Inflammatory macrophage treated with lipopolysaccharide for 1 hour (primary cell): ENCODE measurements around the gene ZNRF2.
"Not testable (repeated sequence)": the region's sequence is repeated elsewhere in the genome, so short reads cannot be mapped to it uniquely, and the experiment has no call there.

Source experiments
- DNase-seq, 2 donors: peaks; one replicate each; pipeline ENCODE4 v3.0.0-alpha.2; 2020 to 2022

Gene ZNRF2

DNA sequence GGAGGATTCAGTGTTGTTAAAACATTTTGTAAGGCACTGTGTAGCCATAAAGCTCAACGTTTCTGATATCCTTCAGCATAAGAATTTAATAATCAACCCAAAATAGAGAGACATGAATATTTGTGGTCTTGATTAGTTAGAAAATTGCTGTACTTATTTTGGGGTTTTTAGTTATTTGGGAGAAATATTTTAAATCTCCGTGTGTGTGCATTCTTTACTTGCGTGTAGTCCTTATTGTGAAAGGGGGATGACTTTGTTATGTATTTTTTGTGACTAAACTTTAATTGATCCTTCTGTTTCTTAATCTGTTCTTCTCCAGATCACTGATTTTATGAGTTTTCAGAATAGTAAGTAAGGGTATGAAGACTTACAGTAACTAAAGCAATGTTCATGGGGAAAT, 81.2 kb downstream of the ZNRF2 start:
- DNase-seq, result no peak

DNA sequence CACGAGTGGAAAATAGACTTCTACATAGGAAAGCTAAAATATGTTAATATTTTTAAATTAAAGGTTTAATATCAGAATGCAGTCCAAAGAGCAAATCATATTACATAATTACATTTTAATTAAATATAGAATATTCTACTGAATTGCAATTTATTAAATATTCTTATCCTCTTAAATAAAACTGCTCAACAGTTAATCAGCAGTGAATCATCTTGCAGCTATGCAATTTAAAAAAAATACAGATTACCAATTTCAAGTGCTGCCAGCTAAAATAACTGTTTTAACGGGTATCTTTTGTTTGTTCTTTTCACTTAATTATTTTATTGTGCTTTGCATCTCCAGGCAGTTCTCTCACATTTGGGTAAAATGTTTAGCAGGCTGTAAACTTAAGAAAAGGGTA, 82.2 kb downstream of the ZNRF2 start:
- no peak for DNase-seq

DNA sequence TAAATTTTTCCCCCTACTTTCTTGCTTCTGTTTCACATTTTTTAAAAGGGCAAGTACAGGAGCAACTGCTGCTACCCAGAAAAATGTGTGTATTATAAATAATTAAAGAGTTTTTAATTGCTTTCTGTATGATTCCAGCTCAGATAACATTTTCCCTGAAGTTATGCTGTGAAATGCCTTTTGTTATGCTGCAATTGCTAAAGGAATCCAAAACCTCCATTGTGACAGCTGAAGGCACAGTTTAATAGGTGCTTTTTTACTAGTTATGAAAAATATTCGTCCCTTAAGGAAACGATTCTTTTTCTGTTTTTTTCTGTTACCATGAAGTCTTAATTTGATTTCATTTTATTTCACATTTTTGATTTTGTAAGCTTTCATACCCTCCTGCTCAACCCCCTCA, 83.2 kb downstream of the ZNRF2 start:
- DNase-seq, result no peak

DNA sequence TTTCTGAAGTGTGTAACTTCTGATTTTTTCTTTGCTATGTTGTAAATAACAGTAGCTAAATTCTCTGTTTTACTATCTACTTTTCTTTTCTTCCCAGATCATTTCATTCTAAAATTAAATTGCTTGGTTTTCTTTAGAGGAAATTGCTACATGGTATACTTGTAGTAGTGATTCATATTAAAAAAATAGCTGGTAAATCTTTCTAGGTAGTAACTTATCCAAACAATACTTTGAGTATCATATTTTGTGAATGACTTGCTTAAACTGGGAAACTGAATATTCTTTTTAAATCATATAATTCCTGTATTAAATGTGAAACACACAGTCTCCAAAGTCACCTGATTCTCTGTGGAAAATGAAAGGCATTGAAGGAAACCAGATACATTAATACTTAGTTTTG, 85.5 kb downstream of the ZNRF2 start:
- DNase-seq, result no peak

DNA sequence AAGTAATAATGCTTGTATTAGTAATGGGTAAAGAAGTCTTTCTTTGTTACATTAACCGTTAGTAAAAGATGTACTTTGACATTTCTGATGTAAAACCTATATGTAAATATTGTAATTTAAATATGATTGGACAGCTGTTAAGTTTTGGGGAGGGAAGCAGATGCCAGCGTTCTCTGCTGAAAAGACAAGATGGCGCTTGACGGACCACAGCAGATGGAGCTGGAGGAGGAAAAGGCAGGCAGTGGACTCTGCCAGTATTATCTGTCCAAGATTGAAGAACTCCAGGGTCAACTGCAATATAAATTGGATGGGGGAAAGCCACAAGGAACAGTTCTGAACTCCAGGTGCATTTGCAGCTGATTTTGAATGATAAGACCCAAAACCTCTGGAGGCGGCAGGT, 86.9 kb downstream of the ZNRF2 start:
- DNase-seq, result no peak

DNA sequence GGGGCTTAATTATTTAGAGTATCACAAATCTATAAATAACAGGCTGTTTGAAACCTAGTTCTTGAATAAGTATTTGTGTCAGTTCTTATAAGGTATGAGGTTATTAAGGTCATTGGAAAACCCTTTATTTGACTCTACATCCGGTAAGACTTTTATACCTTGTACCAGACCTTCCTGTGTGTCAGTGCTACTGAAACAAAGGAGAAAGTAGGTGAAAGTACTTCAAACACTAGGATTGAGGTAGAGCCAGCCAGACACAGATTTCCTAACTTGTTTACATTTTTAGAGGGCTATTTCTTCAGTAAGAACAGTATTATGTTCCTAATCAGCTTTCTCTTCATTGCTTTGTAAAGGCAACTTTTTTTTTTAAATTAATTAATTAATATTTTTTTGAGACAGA, 93.9 kb downstream of the ZNRF2 start:
- DNase-seq, result no peak

DNA sequence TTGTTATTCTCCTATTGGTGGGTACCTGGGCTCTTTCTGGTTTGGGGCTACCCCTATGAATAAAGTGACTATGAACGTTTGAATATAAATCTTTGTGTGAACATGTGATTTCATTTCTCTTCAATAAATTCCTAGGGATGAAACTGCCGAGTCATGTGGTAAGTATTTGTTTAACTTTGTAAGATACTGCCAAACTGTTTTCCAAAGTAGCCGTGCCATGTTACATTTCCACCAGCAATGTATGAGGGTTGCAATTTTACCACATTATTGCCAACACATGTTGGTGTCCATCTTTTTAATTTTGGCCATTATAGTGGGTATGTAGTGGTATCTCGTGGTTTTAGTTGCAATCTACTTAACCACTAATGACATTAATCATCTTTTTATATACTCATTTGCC, 94.7 kb downstream of the ZNRF2 start:
- DNase-seq, result no peak

DNA sequence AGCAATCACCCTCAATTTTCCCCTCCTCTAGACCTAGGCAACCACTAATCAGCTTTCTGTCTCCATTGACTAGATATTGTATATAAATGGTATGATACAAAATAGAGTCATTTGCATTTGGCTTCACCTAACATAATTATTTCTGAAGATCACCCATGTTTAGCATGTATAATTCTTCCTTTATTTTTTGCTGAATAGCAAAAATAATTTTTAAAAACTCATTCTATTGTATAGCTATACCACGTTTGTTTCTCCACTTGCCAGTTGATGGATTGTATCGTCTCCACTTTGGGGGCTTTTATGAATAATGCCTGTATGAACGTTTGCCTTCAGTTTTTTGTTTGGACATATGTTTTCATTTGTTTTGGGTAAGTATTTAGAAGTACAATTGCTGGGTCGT, 95.3 kb downstream of the ZNRF2 start:
- no peak for DNase-seq

DNA sequence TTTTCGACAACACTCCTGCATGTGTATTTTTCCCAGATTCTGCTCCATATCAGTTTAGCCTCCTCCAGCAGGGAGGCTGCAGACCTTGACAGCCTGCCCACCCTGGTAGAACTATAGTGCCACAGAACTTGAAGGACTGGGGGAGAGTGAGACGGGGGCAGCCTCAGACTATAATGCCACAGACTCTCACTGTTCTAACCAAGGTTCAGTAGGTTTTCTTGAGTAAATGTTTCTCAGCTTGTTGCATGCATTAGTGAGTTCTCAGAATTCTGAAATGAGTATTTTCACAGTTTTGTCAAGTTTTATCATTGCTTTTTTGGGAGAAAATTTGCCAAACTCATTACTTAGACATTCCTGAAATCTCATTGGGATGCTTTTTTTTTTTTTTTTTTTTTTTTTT, 95.9 kb downstream of the ZNRF2 start:
- DNase-seq, result no peak

DNA sequence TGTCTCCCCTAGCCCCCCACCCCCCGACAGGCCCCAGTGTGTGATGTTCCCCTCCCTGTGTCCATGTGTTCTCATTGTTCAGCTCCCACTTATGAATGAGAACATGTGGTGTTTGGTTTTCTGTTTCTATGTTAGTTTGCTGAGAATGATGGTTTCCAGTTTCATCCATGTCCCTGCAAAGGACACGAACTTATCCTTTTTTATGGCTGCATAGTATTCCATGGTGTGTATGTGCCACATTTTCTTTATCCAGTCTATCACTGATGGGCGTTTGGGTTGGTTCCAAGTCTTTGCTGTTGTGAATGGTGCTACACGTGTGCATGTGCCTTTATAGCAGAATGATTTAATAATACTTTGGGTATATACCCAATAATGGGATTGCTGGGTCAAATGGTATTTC, 96.4 kb downstream of the ZNRF2 start:
- DNase-seq, result not testable (repeated sequence)

DNA sequence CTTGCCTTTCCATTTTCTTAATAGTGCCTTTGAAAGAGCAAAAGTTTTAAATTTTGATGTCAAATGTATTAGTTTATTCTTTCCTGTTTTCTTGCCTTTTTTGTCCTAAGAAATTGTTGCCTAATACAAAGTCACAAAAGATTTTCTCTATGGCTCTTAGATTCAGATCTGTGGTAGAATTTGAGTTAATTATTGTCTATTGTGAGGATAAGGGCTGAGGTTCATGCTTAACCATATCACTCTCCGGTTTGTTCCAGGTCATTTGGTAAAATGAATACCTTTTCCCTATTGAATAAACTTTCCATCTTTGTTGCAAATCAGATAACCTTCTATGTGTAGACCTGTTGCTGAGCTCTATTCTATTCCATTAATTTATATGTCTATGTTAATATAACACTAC, 98.2 kb downstream of the ZNRF2 start:
- no peak for DNase-seq

DNA sequence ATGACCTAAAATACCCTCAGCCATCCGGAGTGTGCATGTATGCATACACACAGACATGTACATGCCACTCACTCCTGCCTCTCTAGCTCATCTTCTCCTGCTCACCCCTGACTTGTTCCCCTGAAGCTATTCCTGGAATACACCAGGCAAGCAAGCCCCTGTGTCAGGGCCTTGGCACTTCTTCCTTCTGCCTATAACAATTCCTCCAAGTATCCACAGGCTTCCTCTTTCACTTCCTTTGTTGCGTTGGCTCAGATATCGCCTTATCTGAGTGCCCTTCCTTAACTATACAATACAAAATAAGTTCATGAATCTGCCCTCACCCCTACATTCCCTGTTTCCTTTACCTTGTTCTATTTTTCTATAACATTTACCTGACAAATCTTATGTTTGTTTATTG, 105.4 kb downstream of the ZNRF2 start:
- peak in 1 of 2 donors; percentile 9 for DNase-seq

DNA sequence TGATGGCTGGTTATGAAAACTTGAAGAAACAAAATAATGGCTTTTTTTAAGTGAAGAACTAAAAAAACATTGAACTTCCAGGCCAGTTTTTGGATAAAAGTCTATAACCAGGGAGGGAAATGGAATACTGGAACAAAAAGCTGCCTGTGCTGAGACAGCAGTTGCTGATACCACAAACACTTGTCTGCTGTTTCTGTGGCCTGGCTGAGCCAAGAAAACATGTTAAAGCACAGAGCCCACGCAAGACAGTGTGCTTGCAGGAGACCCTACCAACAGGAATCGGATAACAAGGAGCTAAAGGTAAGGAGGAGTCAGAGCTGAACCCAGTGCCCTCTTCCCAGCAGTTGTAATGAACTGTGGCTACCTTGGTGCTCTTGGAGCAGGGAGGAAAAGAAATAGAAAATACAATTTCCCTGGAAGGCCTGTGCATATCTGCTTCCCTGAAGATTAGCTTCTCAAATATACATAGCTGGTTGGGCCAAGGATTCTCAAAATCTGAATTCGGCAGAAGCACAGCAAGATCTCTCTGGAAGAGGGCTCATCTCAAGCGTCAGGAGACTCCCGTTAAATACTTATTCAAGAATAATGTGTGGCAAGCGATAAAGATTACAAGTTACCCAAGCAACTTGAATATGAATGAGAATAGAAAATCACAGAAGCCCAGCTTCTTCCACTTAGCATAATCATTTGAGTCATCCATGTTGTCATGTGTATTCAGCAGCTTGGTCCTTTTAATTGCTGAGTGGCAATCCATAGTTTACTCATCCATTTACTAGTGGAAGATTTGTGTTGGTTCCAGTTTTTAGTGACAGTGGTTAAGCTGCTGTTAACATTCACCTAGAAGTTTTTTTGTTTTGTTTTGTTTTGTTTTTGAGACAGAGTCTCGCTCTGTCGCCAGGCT, 106.6 kb downstream of the ZNRF2 start:
- DNase-seq, result no peak

DNA sequence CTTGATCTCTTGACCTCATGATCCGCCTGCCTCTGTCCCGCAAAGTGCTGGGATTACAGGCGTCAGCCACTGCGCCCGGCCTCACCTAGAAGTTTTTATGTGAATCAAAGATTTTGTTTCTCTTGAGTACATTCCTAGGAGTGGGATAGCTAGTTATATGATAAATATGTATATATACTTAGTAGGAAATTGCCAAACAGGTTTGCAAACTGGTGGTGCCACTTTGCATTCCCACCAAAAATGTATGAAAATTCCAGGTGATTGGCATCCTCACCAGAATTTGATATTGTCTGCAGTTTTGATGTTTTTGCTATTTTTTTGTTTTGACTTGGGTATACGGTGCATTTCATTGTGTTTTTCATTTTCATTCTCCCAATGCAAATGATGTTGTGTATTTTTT, 107.4 kb downstream of the ZNRF2 start:
- DNase-seq, result no peak

DNA sequence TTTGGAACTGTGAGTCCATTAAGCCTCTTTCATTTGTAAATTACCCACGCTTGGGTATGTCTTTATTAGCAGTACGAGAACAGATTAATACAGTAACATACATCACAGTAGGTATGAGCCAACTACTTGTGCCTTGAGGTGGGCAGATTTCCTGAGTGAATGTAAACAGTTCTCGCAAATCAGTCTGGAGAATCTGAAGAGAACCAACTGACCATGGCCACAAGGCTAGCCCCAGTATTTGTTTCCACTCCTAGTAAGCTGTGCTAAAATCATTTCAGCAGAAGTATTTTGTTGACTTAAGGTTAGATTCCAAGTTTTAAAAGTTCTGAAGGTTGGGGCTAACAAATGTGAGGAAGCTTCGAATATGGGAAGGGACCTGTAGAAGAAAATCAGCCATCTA, 111.3 kb downstream of the ZNRF2 start:
- DNase-seq, result no peak

DNA sequence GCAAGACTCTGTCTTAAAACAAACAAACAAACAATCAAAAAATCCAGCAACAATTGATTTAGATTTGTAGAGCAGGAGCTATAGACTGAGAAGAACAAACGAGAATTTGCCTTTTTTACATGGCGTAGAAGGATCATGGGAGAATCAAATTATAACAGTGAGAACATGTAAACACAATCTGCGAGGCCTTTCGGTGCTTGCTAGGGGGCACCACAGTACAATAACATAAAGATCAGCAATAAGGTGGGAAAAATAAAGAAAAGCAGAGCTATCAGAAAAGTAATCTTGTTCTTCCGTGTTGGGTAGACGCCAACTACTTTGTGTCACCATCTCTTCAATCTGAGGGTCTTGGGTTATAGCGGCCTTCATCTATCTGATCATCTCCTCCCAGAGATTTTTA, 112.0 kb downstream of the ZNRF2 start:
- DNase-seq, result no peak

DNA sequence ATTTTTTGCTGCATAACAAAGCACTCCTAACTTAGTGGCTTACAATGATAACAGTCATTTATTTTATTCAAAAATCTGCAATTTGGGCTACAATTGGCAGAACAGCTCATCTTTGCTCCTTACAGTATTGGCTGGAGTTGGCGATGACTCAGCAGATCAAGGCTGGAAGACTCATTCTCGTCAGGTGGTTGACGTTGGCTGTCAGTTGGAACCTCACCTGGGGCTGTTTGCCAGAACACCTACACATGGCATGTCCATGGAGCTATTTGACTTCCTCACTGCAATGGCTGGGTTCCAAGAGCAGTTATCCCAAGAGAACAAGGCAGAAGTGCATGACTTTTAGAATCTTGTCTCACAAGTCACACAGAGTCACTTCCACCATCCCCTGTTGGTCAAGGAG, 119.1 kb downstream of the ZNRF2 start:
- DNase-seq, result no peak

DNA sequence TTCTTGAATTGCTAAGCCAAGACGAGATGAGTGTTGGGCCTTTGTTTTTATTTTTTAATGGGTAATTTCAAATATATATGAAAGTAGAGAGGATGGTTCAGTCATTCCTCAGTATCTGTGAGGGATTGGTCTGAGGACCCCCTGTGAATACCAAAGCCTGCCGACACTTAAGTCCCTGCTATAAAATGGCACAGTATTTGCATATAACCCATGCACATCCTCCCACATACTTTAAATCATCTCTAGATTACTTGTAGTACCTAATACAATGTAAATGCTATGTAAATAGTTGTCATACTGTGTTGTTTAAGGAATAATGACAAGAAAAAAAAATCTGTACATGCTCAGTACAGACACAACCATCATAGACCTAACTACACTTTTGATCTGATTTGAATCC, 120.8 kb downstream of the ZNRF2 start:
- no peak for DNase-seq

DNA sequence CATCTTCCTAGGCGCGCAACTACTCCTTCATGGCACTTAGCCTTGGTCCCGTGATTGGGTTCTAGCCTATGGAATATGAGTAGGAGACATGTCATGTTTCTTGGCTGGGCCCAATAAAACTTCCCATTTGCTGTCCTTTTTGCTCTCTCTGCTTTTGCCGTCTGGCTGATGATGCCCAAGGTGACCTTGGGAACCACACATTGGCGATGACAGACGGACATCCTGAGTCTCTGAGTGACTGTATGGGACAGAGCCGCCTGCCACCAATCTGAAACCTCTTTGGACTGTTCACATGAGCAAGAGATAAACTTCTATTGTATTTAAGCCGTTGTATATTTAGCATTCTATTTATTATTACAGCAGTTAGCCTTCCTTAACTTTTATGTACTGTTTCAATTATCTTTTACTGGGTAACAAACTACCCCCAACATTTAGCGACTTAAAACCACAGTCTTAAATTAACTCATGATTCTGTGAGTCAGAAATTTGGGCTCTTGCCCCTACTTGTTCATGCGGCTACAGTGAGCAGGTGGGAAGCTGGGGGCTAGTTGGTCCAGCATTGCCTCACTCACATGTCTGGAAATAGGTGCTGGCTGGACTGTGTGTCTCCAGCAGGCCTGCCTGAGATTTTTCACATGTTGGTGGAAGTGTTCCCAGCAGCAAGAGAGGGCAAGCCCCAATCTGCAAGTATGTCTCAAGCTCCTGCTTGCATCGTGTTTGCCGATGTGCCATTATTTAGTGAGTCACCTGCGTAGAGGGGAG, 122.4 kb downstream of the ZNRF2 start:
- DNase-seq, result no peak

DNA sequence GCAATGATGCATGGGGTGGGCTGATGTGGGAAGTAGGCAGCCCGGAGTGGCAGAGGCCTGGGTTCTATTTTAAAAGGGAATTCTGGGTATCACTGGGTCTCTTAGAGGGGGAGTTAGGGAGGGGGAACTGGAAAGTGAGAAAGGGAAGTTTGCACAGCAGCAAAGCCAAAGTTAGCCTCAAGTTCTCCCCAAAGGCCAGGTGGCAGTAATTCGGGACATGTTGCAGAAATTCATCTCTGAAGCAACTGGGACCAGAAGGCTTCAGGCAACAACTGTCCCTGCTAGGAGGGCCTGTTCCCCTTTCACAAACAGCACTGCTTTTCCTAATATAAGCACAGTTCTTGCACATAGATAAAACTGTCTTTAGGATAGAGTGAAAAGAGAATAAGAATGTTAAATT, 126.8 kb downstream of the ZNRF2 start:
- DNase-seq, result peak in 1 of 2 donors; percentile 13

DNA sequence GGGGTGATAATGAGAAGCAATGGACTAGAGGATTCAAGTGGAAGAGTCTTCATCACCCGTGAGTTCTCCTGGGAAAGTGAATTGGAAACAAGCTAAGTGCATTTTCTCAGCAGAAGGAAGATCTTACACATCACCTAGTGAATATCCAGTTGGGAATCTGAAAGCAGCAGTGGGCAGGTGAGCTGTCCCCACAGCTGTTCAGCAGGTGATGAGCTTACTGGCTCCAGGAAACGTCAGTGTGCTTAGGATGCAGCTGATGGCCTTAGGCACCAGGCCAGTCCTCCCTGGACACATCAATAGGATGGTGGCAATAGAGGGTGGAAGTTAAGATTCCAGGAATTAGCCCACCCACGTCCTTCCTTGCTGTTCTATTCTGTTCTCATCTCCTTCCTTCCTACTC, 127.5 kb downstream of the ZNRF2 start:
- no peak for DNase-seq

DNA sequence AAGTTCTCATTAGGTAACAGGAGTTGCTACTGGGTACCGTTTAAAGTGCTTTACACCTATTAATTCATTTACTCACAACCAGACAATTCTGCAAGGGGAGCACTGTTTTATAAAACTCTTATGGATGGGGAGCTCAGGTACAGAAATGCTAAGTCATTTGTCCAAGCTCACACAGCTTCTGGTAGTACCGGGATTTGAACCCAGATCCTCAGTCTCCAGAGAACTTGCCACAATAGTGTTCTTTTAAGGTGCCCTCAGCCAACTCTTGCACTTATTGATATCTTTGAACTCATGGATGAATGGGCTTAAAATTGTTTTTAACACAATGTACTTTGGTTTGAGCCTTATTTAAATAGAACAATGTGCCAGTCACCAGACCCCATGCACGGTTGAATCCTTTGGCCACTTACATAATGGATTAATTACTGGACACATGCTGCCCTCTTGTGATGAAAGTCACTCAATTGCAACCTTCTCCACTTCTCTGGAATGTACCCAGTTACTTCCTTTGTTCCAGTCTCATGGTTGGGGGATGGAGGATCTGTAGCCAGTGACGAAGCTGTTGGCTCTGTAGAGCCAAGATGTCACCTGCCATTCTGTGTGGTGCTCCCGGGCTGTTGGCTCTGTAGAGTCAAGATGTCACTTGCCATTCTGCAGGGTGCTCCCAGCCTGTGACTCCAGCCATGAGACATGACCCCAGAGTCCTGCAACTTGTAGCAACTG, 128.5 kb downstream of the ZNRF2 start:
- DNase-seq, result peak; percentile 58 to 87

DNA sequence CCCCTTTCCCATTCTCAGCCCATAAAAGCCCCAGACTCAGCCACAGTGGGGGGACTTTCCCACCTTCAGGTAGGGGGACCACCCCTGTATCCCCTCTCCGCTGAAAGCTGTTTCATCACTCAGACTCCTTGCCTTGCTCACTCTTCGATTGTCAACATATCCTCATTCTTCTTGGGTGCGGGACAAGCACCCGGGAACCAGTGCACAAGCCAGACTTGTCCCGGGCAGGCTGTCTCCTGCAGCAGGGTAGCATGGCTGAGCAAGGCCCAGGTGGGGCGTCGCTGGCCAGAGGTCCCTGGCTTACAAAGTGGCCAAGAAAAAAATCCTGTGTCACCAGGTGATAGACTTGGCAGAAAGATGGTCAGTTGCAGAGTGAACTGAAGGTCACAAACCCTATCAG, 129.5 kb downstream of the ZNRF2 start:
- DNase-seq, result no peak
